IPS-15b (cell line): ENCODE data around the gene MYPOP.

Experiments
- H3K27me3 ChIP-seq: one replicate; pipeline ENCODE4 v1.6.1; 2013; ENCODE audit warnings: low read length; ENCODE audit not compliant: control insufficient read depth, insufficient read depth
- H3K36me3 ChIP-seq: one replicate; pipeline ENCODE4 v1.6.1; 2013; ENCODE audit warnings: low read length; ENCODE audit not compliant: control insufficient read depth, insufficient read depth
- H3K4me1 ChIP-seq: one replicate; pipeline ENCODE4 v1.6.1; 2013; ENCODE audit warnings: mild to moderate bottlenecking, low read length; ENCODE audit not compliant: control insufficient read depth, insufficient read depth
- H3K4me3 ChIP-seq: one replicate; pipeline ENCODE4 v1.5.1; 2013; ENCODE audit warnings: low read depth, low read length
- H3K9ac ChIP-seq: one replicate; pipeline ENCODE4 v1.6.1; 2013; ENCODE audit warnings: low read depth, mild to moderate bottlenecking, low read length
- H3K9me3 ChIP-seq: one replicate; pipeline ENCODE4 v1.6.1; 2013; ENCODE audit warnings: mild to moderate bottlenecking, low read length; ENCODE audit not compliant: control insufficient read depth, insufficient read depth

MYPOP gene

GRCh38 chr19:45887200-45887710 is 15.2 kb downstream of the MYPOP start:
- Histone ChIP-seq H3K4me3 (peak overlapping the region; percentile 85), H3K27me3 (no peaks in the 10 kb centered on the region), H3K36me3 (peaks cover 4% of the 10 kb centered on the region), H3K4me1 (peaks cover 11% of the 10 kb centered on the region), H3K9me3 (no peaks in the 10 kb centered on the region), H3K9ac (peak overlapping the region; percentile 89)

GRCh38 chr19:45886427-45887199 is 15.8 kb downstream of the MYPOP start:
- peak overlapping the region; percentile 89 for H3K9ac ChIP-seq
- H3K36me3 ChIP-seq: peaks cover 4% of the 10 kb centered on the region
- peaks cover 14% of the 10 kb centered on the region for H3K4me1 ChIP-seq
- peak overlapping the region; percentile 85 for H3K4me3 ChIP-seq
- H3K27me3 ChIP-seq: no peaks in the 10 kb centered on the region
- H3K9me3 ChIP-seq: no peaks in the 10 kb centered on the region

GRCh38 chr19:45885556-45886426 is 16.6 kb downstream of the MYPOP start, which contains the start of gene IRF2BP1:
TSS of gene IRF2BP1 (minus strand) at chr19:45886141. CDS start at chr19:45885774, 367 bp downstream.
- H3K9ac ChIP-seq: peak within 1 kb of the TSS; percentile 89
- H3K4me3 ChIP-seq: peak within 1 kb of the TSS; percentile 85
- no peaks in the 10 kb centered on the region for H3K9me3 ChIP-seq
- H3K27me3 ChIP-seq: no peaks in the 10 kb centered on the region
- H3K4me1 ChIP-seq: peaks cover 20% of the 10 kb centered on the region
- H3K36me3 ChIP-seq: peaks cover 4% of the 10 kb centered on the region

GRCh38 chr19:45884682-45885555 is 17.5 kb downstream of the MYPOP start:
- H3K9ac ChIP-seq: peak overlapping the region; percentile 37
- no peaks in the 10 kb centered on the region for H3K9me3 ChIP-seq
- H3K4me3 ChIP-seq: peak overlapping the region; percentile 85
- peaks cover 4% of the 10 kb centered on the region for H3K36me3 ChIP-seq
- H3K4me1 ChIP-seq: peaks cover 20% of the 10 kb centered on the region
- H3K27me3 ChIP-seq: no peaks in the 10 kb centered on the region

- Histone ChIP-seq H3K4me1 (peaks cover 20% of the 10 kb centered on the region), H3K9me3 (no peaks in the 10 kb centered on the region), H3K9ac (no peak overlapping the region), H3K27me3 (no peaks in the 10 kb centered on the region), H3K36me3 (peaks cover 4% of the 10 kb centered on the region), H3K4me3 (peak overlapping the region; percentile 85)
Observed at GRCh38 chr19:45883881-45884681, 18.3 kb downstream of the MYPOP start.

GRCh38 chr19:45883586-45883880 is 18.9 kb downstream of the MYPOP start:
- H3K9ac ChIP-seq: no peak overlapping the region
- H3K36me3 ChIP-seq: peaks cover 4% of the 10 kb centered on the region
- H3K4me1 ChIP-seq: peaks cover 20% of the 10 kb centered on the region
- no peaks in the 10 kb centered on the region for H3K27me3 ChIP-seq
- no peaks in the 10 kb centered on the region for H3K9me3 ChIP-seq
- H3K4me3 ChIP-seq: no peak overlapping the region

- Histone ChIP-seq H3K36me3 (peaks cover 4% of the 10 kb centered on the region), H3K9me3 (no peaks in the 10 kb centered on the region), H3K4me3 (peak overlapping the region; percentile 67), H3K9ac (peak overlapping the region; percentile 88), H3K4me1 (peaks cover 20% of the 10 kb centered on the region), H3K27me3 (no peaks in the 10 kb centered on the region)
Observed at GRCh38 chr19:45882652-45883585, 19.5 kb downstream of the MYPOP start.

GRCh38 chr19:45881909-45882528 is 20.4 kb downstream of the MYPOP start:
- H3K27me3 ChIP-seq: no peaks in the 10 kb centered on the region
- H3K9me3 ChIP-seq: no peaks in the 10 kb centered on the region
- peak overlapping the region; percentile 88 for H3K9ac ChIP-seq
- peaks cover 20% of the 10 kb centered on the region for H3K4me1 ChIP-seq
- peaks cover 4% of the 10 kb centered on the region for H3K36me3 ChIP-seq
- peak overlapping the region; percentile 67 for H3K4me3 ChIP-seq

- no peaks in the 10 kb centered on the region for H3K27me3 ChIP-seq
- no peak overlapping the region for H3K9ac ChIP-seq
- no peaks in the 10 kb centered on the region for H3K9me3 ChIP-seq
- peaks cover 4% of the 10 kb centered on the region for H3K36me3 ChIP-seq
- H3K4me1 ChIP-seq: peaks cover 21% of the 10 kb centered on the region
- H3K4me3 ChIP-seq: peak overlapping the region; percentile 67
Observed at GRCh38 chr19:45881082-45881908, 21.1 kb downstream of the MYPOP start.
